NCI-H748 treated with DMSO at 0.1 percent for 48 hours (cell line): ENCODE measurements around the gene MARK3.

Experiments used
- DNase-seq: peaks from one replicate; lab custom pipeline; 2025; lab: John Stamatoyannopoulos, UW

The MARK3 gene

DNA sequence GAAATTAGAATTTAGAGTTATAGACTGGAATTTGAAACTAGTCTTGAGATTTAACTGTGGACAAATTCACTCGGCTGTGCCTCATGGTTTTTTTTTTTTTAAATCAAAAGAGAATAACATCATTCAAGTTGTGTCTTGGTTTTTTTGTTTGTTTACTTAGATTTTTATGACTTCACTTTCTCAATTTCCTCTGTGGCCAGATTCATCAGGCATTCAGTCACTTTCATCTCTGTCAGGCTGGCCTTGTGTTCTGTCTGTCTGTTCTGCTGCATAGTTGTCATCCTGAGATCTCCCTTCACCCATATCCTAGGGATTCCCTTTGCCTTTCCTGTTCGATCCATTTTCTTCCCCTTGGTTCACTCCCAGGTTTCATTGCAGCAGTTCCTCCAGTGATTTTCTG lies 10.0 kb downstream of the MARK3 start:
- no peak for DNase-seq

DNA sequence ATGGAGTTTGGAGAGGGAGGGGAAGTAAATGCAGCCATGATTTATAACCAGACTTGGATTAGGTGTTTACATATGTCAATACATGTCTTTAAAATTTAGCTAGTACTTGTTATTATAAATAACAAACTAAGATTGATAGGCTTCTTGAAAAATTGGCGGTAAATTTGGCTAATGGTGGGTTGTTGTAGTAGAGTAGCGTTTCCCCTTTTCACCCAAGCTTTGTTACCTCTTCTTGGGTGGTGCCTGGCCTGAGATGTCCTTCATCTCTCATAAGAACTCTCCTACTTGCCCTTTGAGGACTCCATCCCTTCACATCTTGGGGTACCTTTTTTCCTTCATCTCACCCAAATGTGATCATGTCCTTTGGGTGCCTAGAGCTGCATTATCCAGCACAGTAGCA lies 11.2 kb downstream of the MARK3 start:
- no peak for DNase-seq

DNA sequence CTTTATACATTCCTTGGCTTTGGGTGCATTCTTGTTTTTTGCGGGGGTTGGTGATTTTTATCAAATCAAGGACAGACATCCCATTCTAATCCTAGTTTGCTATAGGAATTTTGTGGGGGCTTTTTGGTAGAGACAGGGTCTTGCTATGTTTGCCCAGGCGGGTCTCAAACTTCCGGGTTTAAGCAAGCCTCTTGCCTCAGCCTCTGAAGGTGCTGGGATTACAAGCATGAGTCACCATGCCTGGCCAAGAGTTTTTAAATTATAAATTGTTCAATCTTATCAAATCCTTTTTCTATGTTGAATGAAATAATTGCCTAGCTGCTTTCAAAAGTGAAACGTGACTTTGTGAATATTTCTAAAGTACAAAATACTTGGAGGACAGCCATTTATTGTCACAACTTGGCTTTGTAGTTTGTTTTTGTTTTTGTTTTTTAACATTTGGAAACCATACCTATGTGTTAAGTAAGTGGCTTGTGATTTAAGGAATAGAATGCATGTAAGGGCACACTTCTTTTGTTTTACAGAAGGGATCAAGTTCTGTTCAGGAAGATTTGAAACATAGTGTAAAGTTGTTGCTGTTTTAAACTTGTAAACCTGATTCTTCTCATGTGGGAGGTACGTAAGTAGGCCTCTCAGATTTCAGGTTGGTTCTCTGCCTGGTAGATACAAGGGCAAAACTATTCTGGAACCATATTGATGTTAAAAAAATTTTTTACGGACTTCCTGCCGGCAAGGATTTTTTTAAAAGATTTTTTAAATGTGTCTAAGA lies 13.4 kb downstream of the MARK3 start:
- no peak for DNase-seq

DNA sequence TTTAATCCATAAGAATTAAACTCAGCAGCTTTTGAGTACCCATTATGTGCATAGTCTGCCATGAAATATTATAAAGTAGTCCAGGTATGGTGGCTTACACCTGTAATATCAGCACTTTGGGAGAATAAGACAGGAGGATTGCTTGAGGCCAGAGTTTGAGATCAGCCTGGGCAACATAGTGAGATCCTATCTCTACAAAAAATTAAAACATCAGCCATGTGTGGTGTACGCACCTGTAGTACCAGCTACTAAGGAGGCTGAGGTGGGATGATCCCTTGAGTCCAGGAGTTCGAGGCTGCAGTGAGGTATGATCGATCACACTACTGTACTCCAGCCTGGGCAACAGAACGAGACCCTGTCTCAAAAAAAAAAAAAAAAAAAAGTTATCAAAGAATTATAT lies 15.3 kb downstream of the MARK3 start:
- no peak for DNase-seq

DNA sequence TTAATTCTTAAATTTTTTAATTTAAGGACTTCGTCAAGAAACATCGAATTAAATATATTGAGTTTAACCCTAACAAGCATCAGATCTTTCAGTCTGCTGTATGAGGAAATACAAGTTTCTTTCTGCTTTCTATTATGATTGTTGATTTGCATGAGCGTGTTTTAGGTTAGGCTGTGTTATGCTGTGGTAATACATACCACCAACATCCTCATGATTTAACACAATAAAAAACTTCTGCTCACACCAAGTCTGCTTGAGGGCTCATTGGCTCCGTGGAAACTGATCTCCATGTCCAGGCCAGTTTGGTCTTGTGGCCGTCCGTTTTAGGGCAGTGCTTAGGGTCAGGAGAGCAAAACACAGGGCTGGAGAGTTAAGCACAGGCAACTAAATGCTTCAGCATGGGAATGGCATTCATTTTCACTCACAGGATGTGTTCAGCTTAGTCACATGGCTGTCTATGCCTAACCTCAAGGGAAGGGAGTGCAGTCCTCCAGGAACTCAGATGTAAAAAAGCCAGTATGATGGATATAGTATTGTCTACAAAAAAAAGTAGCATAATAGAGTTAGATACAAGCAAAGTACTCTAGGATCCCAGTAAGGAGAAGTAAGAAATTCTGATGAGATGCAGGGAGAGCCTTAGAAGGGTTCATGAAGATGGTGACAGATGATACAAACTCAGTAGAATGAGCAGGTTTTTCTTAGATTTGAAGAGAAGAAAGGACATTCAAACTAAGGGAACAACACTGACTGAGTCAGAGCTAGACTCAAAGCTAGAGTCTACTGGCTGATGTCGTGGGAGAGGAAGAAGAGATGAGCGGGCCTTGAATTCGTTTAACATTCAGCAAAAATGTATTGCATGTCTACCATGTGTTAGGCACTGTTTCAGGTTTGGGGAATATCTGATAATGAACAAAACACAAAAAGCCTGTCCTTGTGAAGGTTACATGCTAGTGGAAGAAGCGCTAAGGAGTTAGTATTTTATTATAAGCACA lies 16.3 kb downstream of the MARK3 start:
- DNase-seq = no peak

DNA sequence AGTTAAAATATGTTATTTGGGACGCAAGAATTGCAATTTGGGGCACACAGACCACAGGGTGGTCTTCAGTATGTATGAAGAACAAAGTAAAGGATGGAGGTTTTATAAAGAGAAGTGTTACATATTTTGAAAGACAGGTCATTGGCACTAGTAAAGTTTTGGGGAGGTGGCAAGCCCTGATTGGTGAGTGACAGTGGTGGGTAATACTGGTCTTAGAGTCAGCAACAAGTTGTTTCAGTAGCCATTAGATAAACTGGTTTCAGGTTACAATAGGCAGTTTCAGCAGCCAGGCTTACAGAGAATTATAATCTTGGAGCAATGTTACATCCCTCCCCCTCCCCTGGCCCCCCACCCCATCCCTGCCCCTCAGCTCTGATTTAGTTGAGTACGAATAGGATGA lies 17.5 kb downstream of the MARK3 start:
- DNase-seq = no peak

DNA sequence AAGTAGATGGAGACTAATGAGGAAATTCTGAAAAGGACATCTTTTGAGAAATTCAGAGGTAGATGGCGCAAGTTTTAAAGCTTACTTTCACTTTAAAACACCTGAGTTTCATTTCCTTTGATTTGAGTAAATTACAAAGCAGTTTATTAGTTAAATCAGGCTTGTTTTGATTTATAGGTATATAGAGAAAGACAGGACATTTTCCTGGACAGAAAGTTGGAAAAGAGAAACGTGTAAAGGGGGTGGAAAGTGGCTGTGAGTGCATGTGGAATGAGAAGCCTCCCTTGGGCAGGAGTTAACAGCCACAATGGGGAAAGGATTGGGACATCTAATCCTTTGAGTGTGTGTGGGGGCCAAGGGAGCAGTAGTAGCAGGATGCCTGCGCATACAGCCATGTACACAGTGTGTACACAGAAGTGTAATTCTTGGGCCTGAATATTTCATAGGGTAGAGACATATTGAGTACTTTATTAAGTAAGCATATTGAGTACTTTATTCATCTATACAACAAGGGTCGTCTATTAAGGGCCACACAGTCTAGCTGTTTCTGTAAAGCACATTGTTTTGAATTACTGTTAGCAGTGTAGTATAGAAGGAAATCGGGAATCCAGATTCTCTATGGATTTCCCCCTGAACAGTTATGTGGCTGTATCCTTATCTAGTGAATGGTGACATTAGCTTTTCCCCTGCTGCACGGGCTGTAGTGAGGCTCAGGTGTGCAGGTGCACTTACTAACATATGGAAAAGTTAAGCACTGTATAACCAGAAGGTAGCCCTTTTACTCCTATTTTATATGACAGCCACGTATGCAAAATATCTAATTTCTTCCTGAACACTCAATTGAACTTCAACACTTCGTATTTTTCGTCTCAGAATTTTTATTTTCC lies 19.1 kb downstream of the MARK3 start:
- DNase-seq = no peak

DNA sequence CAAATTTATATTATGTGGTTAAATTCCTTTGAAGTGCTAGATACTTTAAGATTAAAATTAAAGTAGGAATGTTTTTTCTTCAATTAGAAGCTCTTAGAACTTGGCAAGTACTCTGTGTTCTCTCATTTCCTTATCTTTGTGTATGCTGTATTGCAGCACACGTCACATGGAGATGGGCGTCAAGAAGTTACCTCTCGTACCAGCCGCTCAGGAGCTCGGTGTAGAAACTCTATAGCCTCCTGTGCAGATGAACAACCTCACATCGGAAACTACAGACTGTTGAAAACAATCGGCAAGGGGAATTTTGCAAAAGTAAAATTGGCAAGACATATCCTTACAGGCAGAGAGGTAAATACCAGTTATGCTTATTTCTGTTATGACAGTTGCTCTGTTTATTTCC lies 19.7 kb downstream of the MARK3 start:
- DNase-seq = no peak

DNA sequence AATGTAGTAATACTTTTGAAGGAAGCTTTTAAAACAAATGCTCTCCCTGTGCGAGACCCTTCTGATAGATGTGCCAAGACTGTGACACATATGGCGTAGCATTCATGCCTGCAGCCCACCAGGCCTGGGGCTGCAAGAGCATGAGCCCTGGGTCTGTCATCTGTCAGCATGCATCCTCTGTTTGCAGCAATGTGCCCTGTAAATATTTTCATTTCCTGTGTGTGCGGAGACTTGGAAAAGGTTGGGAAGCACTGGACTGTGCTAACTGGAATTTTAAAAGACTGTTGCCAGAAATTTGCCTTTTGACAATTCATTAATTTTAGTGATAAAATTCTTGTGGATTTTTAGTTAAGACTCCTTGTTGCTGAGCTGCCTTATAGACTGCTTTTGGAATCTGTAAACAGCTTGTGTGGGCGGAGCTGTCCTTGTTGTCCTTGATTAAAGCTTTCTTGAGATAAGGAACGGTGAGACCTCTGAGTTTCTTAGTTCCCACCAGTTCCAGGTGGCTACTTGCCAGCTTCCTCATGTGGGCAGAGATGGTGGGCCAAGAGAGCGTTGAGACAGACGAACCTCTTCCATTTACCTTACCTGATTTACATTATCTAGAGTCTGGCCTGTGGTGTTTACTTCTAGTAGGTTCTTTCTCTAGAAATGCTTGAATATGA lies 23.4 kb downstream of the MARK3 start:
- no peak for DNase-seq

DNA sequence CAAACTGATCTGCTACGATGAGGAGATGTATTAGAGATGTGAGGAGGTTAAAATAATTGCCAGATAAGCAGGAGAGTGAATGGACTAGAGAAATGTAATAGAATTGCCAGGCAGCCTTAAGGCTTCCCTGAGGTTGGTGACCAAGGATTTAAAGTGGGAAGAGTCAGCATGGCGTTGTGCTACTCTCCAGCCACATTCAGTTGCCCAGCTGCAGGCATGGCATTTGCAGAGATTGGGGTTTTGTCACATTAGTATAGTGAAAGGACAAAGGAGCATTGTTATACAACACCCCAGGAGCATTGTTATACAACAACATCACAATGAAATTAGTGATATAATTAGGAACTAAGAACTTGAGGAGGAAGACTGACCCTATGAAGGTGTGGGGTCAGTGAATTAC lies 31.7 kb downstream of the MARK3 start:
- no peak for DNase-seq

DNA sequence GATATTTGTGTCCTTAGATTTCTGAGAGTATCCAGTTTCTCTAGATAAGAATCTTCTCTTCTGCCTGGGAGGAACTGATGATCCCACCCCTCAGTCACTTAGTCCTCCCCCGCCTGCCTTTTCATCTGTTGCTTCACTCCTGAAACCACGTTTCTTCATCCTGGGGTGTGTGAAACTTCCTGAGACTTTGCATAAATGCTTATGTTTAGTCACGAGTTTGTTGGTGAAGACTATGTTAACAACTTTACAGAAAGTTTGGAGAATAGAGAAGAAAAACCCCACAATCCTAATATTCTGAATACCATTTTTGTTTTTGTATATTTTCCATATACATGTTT lies 33.2 kb downstream of the MARK3 start:
- DNase-seq = no peak

DNA sequence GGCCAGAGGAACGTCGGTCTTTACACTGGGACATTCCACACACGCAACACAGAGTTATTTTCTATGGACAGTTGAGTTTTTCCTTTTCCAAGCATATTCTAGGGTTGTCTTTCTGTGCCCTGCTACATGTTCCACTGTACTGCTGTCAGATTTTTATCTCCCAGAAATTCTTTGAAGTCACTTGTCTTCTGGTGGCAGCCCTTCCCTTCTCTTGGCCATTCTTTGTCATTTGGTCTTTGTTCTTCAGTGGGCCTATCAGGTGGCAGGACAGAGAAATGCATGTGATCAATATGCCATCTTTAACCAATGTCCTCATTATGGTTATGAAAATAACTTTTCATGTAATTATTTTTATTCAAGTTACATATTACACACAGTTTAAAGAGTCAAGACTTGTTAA lies 36.3 kb downstream of the MARK3 start:
- no peak for DNase-seq

DNA sequence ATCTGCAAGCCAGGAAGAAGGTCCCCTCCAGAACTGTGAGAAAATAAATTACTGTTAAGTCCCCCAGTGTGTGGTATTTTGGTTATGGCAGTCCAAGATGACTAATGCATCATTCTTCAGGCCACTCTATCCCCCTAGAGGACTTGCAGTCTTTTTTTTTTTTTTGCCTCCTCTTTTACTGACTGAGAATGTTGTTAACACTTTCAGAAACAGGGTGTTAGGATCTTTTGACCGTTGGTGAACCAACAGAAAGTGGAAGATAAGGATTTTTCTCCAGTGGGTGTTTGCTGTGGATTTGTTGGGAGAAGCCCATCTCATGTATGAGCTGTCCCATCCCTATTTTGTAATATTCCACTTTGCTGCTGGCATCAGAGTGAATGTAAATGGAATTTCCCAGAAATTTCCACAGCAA lies 37.8 kb downstream of the MARK3 start:
- no peak for DNase-seq

DNA sequence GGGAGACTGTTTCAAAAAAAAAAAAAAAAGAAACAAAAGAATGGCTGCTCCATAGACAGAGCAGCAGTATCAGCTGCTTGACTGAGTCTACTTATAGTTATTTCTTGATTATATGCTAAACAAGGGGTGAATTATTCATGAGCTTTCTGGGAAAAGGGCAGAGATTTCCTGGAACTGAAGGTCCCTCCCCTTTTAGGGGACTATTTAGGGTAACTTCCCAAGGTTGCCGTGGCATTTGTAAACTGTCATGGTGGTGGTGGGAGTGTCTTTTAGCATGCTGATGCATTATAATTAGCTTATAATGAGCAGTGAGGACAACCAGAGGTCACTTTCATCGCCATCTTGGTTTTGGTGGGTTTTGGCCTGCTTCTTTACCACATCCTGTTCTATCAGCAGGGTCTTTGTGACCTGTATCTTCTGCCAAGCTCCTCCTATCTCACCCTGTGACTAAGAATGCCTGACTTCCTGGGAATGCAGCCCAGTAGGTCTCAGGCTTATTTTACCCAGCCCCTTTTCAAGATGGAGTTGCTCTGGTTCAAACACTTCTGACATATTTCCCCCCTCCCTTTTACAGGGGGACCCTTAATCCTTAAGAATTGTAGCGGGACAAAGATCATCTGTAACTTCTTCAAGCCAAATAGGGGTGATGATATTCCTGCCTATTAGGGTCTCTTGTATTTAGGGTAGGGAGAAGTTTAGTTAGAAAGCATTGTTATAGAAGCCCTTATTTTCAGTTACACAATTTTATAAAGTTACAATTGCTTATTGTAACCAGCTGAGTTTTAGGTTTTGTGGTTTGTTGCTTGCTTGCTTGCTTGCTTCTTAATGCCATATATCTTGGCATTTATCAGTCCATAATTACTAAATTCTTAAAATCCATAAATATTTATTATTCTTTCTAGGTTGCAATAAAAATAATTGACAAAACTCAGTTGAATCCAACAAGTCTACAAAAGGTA lies 42.5 kb downstream of the MARK3 start:
- DNase-seq = no peak

DNA sequence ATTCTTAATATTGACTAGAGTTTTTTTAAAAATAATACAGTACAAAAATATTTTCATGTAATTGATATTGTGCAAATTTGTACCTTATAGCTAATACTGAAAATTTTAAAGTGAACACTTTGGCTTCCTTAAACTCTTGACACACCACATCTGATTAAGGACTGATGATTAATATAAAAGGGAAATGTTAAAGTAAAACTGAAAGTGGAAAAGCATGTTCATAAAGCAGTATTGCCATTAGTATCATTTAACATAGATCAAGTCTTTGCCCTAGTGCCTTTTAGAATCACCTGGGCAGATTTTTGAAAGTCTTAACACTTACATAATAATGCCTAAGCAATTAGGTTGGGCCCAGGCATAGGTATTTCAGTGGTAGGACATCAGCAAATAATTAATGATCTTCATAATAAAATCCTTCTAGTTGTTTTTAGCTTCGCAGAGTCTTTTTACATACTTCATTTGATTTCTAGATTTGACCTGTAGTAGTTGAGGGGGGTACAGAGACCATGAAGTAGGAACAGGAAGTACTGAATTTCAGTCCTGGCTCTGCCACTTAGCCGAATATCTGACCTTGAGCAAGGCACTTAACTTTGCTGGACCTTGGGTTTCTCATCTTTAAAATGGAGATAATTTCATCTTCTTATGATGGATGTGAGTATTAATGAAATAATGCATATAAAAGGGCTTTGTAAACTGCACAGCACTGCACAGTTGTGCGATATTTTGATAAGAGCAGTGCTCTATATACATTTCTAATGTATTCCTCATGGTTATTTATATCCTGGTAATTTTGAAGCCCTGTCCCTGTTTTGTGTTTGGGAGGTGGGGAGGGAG lies 43.7 kb downstream of the MARK3 start:
- no peak for DNase-seq

DNA sequence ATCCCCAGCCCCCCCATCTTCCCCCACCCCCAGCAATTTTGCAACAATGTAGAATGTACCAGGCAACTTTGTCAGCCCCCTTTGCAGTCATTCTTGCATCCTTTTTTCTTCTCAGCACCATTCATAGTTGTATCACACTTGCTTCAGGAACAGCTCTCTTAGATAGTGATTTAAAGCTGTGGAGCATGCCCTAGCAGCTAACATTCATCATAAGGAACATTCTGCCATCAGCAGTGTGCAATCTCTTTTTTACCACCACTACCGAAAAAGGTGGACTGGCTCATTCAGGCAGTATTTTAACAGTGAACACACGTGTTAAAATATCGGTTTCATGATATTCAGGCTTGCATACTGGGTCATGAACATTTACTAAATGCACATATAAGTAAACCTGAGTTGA lies 45.1 kb downstream of the MARK3 start:
- DNase-seq = no peak

DNA sequence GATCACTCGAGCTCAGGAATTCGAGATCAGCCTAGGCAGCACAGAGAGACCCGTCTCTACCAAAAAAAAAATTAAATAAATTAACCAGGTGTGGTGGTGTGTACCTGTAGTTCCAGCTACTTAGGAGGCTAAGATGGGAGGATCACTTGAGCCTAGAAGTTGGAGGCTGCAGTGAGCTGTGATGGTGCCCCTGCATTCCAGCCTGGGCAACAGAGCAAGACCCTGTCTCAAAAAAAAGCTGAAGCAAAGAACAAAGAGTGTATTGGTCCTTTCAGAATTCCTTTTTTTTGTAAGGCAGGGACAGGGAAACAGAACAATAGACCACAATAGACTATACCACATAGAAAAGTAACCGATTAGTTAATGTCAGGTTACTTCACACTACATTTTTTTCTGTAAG lies 47.4 kb downstream of the MARK3 start:
- DNase-seq = no peak

DNA sequence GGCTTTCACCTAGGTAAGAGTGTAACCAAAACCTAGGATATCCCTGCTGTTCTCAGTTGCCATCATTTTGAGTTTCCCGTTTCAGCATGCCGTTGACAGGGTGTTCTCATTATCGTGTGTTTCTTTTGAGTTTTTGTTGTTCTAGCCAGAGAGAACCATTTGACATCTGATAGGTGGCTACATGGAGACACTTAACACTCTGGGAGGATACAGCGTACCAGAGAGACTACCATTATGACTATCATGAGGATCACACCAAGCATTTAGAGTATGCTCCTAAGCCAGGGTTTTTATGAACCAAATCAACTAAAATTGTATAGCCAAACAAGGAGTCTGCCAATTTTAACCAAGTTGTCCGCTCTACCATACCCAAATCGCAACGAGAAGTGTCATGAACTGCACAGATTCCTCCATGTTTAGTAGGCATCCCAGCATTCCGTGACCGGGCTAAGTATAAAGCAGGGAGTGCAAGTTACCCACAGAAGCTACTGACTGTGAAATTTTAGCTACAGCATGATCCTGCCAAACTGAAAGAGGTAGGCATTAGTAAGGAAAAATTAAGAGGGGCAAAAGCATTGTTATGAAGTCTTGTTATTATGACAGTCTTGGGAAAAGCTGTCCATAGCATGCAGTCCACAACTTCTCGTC lies 48.8 kb downstream of the MARK3 start:
- DNase-seq = no peak

DNA sequence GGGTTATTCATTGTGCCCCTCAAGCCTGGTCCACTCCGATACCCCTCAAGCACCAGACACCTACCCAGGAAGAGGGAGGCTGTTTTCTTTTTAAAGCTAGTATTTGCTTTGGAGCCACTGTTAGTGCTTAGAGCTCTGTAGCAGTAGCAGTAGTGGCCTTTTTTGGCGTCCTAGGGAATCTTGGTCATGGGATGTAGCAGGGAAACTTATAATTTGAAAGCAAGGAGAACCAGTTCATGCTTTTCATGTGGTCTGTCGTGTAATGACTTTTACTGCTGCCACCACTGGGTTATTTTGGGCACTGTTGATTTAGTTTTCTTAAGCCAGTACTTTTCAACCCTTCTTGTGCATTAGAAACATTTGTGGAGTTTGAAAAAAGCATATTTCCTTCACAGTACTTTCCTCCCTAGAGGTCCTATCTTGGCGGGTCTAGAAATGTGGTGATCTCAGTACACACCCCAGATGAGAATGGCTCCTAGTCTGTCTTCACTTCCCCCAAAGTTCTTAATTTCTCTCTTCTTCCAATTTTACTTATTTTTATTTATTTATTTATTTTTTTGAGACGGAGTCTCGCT lies 49.7 kb downstream of the MARK3 start:
- DNase-seq = no peak
